Endothelial cell (in vitro differentiated cells): Measurements from ENCODE around the gene SND1. TPM values are rescaled to one million over a fixed set of nuclear protein-coding genes. Genes with fewer than 3 reads are reported as not detected.
A peak's percentile ranks its signal among the peaks of the same experiment; 100 is the strongest.
"Not testable (repeated sequence)": the region's sequence is repeated elsewhere in the genome, so short reads cannot be mapped to it uniquely, and the experiment has no call there.

Source experiments
- DNase-seq: peaks from one replicate; pipeline ENCODE4 v3.0.0; 2021; ENCODE audit warnings: low spot score
- H3K27ac Mint-ChIP-seq: one replicate; pipeline ENCODE4 v1.8.0; 2021; ENCODE audit warnings: mixed read lengths, inconsistent platforms; ENCODE audit not compliant: unreplicated experiment
- H3K27me3 Mint-ChIP-seq: one replicate; pipeline ENCODE4 v1.8.0; 2021; ENCODE audit warnings: mild to moderate bottlenecking, moderate library complexity, mixed read lengths, inconsistent platforms; ENCODE audit not compliant: unreplicated experiment
- H3K36me3 Mint-ChIP-seq: one replicate; pipeline ENCODE4 v1.8.0; 2021; ENCODE audit warnings: mild to moderate bottlenecking, low read depth, mixed read lengths, inconsistent platforms; ENCODE audit not compliant: unreplicated experiment
- H3K4me1 Mint-ChIP-seq: one replicate; pipeline ENCODE4 v1.8.0; 2021; ENCODE audit warnings: mild to moderate bottlenecking, mixed read lengths, inconsistent platforms; ENCODE audit not compliant: unreplicated experiment
- H3K4me3 Mint-ChIP-seq: one replicate; pipeline ENCODE4 v1.8.0; 2021; ENCODE audit warnings: mild to moderate bottlenecking, mixed read lengths, inconsistent platforms; ENCODE audit not compliant: unreplicated experiment
- H3K9me3 Mint-ChIP-seq: one replicate; pipeline ENCODE4 v1.8.0; 2021; ENCODE audit warnings: mixed read lengths, inconsistent platforms; ENCODE audit not compliant: unreplicated experiment
- CTCF ChIP-seq: fragments of 200-600 bp; sonication (generic); IDR thresholded peaks from one replicate; pipeline ENCODE4 v1.5.0; 2021; ENCODE audit warnings: antibody characterized with exemption; ENCODE audit not compliant: unreplicated experiment
- total RNA-seq: library from RNA; stranded (reverse); fragmentation: NEBNext Ultra II Directional; extraction: Animal tissue kit (Norgen Biotek cat#: 25700); gene quantifications from one replicate; pipeline ENCODE4 v1.2.1, GENCODE V29; 2021; ENCODE audit not compliant: unreplicated experiment

SND1 gene
- total RNA-seq, 1 donor from 2014 or later: 375 TPM

GRCh38 chr7:128108129-128108528 lies 456.1 kb downstream of the SND1 start:
- Mint-ChIP-seq H3K4me3 (no peak overlapping the region), H3K27ac (no peak overlapping the region), H3K36me3 (peaks cover 7% of the 10 kb centered on the region), H3K4me1 (peaks cover 15% of the 10 kb centered on the region), H3K27me3 (peaks cover 30% of the 10 kb centered on the region), H3K9me3 (no peaks in the 10 kb centered on the region)
- no peak for TF ChIP-seq CTCF
- DNase-seq: no peak

GRCh38 chr7:128108641-128109423 lies 456.8 kb downstream of the SND1 start:
- peaks cover 7% of the 10 kb centered on the region for H3K36me3 Mint-ChIP-seq
- no peaks in the 10 kb centered on the region for H3K9me3 Mint-ChIP-seq
- peaks cover 28% of the 10 kb centered on the region for H3K27me3 Mint-ChIP-seq
- H3K27ac Mint-ChIP-seq: no peak overlapping the region
- no peak for TF ChIP-seq CTCF
- H3K4me1 Mint-ChIP-seq: peaks cover 15% of the 10 kb centered on the region
- no peak for DNase-seq
- H3K4me3 Mint-ChIP-seq: no peak overlapping the region

GRCh38 chr7:128109424-128109969 lies 457.5 kb downstream of the SND1 start:
- H3K27me3 Mint-ChIP-seq: peaks cover 27% of the 10 kb centered on the region
- not testable (repeated sequence) for H3K4me3 Mint-ChIP-seq, DNase-seq, H3K9me3 Mint-ChIP-seq, H3K27ac Mint-ChIP-seq, H3K36me3 Mint-ChIP-seq
- peaks cover 14% of the 10 kb centered on the region for H3K4me1 Mint-ChIP-seq

GRCh38 chr7:128110641-128111364 lies 458.8 kb downstream of the SND1 start:
- no peak for TF ChIP-seq CTCF
- no peak overlapping the region for H3K4me3 Mint-ChIP-seq
- H3K9me3 Mint-ChIP-seq: no peaks in the 10 kb centered on the region
- H3K36me3 Mint-ChIP-seq: peaks cover 3% of the 10 kb centered on the region
- peaks cover 17% of the 10 kb centered on the region for H3K4me1 Mint-ChIP-seq
- no peak overlapping the region for H3K27ac Mint-ChIP-seq
- no peak for DNase-seq
- peaks cover 17% of the 10 kb centered on the region for H3K27me3 Mint-ChIP-seq

- Mint-ChIP-seq H3K4me3 (no peak overlapping the region), H3K4me1 (peaks cover 17% of the 10 kb centered on the region), H3K27ac (peak overlapping the region; percentile 6), H3K27me3 (peaks cover 10% of the 10 kb centered on the region), H3K9me3 (no peaks in the 10 kb centered on the region), H3K36me3 (peaks cover 3% of the 10 kb centered on the region)
- TF ChIP-seq CTCF: no peak
- DNase-seq: no peak
These were observed 460.2 kb downstream of the SND1 start for GRCh38 chr7:128112018-128112780.
